PFSK-1 (cell line): ENCODE measurements around the gene LCAT. TPM values are rescaled to one million over a fixed set of nuclear protein-coding genes. Genes with fewer than 3 reads are reported as not detected.

ENCODE experiments used
- FOXP2 ChIP-seq: optimal IDR thresholded peaks from 2 replicates; pipeline ENCODE3; 2011; ENCODE audit warnings: borderline replicate concordance, control low read depth, inconsistent platforms; ENCODE audit not compliant: insufficient read depth; ENCODE audit errors: extremely low read length, extremely low read depth
- POLR2AphosphoS5 ChIP-seq: IDR thresholded peaks from 2 replicates; pipeline ENCODE4 v1.6.1; 2012; ENCODE audit warnings: low read depth, mild to moderate bottlenecking, control low read depth, low read length, moderate library complexity
- SIN3A ChIP-seq: IDR thresholded peaks from 2 replicates; pipeline ENCODE4 v1.6.1; 2012; ENCODE audit warnings: mild to moderate bottlenecking, low read length, moderate library complexity, borderline replicate concordance; ENCODE audit not compliant: insufficient read depth
- TAF1 ChIP-seq: IDR thresholded peaks from 2 replicates; pipeline ENCODE4 v1.6.1; 2012; ENCODE audit warnings: low read length, control low read depth, borderline replicate concordance; ENCODE audit not compliant: insufficient read depth
- polyA plus RNA-seq: library from polyadenylated mRNA; unstranded; fragments of >200 nt; gene quantifications from one replicate; pipeline ENCODE4 v1.2.1, GENCODE V29; 2012; ENCODE audit warnings: low read depth, missing spikeins; ENCODE audit not compliant: insufficient read length
- TF ChIP-seq, protein P1 (sequence below), 2 experiments: IDR thresholded peaks; 2 replicates each; pipeline versions ENCODE4 v1.6.1 to v1.8.0; 2011 to 2012; ENCODE audit warnings: low read depth in 2 of 2, low read length in 2 of 2, control low read depth in 1 of 2, inconsistent platforms in 1 of 2, mild to moderate bottlenecking in 1 of 2, moderate library complexity in 1 of 2; ENCODE audit not compliant: insufficient read depth in 1 of 2

The LCAT gene, protein sequence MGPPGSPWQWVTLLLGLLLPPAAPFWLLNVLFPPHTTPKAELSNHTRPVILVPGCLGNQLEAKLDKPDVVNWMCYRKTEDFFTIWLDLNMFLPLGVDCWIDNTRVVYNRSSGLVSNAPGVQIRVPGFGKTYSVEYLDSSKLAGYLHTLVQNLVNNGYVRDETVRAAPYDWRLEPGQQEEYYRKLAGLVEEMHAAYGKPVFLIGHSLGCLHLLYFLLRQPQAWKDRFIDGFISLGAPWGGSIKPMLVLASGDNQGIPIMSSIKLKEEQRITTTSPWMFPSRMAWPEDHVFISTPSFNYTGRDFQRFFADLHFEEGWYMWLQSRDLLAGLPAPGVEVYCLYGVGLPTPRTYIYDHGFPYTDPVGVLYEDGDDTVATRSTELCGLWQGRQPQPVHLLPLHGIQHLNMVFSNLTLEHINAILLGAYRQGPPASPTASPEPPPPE
- polyA plus RNA-seq = 2.7 TPM

DNA sequence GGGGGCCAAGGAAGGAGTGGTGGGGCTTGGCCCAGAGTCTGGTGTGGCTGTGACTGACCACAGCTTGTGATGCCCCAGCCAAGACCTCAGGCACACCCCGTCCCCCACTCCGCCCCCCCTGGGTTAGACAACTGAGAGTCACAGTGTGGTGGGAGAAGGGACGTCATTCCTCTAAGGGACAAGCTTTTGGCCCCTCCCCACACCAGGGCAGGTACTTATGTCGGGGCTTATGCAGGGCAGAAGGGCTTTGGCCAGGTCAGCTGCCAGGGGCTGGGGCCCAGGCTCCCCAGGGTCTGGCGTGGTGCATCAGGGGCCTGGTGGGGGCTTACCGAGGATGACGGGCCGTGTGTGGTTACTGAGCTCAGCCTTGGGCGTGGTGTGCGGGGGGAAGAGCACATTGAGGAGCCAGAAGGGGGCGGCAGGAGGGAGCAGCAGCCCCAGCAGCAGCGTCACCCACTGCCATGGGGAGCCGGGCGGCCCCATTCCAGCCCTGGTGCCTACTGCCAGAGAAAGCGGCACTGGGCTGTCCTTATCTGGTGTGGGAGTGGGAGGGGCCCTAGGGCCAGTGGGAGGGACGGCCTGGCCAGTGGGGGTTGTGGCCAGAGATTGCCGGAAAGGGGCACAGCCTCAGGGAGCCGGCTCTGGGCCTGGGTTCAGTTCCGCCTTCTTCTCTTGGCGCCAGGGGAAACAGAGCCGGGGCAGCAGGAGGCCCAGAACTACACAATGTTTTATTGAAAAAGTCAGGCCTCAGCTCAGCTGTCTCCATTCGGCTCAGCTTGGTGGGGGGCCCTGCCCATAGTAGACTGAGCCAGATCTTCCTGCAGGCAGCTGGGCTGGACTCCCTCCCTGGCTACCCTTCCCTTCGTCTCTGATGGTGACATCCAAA is at the start of gene LCAT:
TSS of gene LCAT (minus strand) at position 502 of the 886 bp plus-strand sequence. CDS start at position 483, 19 bp downstream.
- TF ChIP-seq POLR2AphosphoS5 (no peak), FOXP2 (no peak), SIN3A (no peak), TAF1 (no peak)
- TF ChIP-seq, protein P1, sequence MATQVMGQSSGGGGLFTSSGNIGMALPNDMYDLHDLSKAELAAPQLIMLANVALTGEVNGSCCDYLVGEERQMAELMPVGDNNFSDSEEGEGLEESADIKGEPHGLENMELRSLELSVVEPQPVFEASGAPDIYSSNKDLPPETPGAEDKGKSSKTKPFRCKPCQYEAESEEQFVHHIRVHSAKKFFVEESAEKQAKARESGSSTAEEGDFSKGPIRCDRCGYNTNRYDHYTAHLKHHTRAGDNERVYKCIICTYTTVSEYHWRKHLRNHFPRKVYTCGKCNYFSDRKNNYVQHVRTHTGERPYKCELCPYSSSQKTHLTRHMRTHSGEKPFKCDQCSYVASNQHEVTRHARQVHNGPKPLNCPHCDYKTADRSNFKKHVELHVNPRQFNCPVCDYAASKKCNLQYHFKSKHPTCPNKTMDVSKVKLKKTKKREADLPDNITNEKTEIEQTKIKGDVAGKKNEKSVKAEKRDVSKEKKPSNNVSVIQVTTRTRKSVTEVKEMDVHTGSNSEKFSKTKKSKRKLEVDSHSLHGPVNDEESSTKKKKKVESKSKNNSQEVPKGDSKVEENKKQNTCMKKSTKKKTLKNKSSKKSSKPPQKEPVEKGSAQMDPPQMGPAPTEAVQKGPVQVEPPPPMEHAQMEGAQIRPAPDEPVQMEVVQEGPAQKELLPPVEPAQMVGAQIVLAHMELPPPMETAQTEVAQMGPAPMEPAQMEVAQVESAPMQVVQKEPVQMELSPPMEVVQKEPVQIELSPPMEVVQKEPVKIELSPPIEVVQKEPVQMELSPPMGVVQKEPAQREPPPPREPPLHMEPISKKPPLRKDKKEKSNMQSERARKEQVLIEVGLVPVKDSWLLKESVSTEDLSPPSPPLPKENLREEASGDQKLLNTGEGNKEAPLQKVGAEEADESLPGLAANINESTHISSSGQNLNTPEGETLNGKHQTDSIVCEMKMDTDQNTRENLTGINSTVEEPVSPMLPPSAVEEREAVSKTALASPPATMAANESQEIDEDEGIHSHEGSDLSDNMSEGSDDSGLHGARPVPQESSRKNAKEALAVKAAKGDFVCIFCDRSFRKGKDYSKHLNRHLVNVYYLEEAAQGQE (IDR thresholded peaks at IDR 0.05; ENCODE audit: insufficient read depth in 1 of 2, low read depth in 2 of 2, low read length in 2 of 2) = no peak

DNA sequence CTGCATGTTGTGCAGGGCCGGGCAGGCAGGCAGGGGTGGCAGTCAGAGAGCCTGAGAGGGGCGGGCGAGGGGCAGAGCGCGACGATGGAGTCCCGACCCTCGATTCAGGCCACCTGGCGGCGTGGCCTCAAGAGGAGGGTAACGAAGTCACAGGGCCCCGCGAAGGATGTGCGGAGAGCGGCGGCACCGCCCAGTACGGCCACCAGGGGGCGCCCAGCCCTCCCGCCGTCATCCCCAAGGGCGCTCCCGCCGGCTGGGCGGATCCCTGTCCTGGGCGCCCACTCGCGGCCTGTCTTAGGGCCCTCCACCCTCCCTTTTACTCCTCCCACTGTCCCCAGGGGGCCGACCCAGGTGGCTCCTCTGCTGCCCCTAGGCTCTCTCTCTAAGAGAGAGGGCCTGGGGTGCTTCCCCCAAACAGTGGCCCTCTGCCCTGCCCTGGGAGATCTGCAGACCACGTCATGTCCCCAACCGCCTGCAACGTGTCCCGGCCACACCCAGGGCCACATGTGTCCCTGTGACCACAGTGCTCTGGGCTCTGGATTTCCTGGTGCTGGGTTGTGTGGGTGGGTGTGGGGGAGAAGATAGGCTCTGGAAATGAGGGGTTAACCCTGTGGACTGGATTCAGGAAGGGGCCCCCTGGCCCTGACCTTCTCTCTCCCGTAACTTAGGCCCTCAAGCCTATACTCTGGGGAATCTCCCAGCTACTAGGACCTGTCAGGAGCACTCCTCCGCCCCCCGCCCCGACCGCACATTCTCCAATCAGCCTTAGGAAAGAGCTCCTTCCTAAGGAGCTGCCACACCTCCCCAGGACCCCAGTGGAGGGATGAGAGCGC is 49.5 kb upstream of the LCAT start:
- TF ChIP-seq, protein P1 (IDR thresholded peaks at IDR 0.05; ENCODE audit: insufficient read depth in 1 of 2, low read depth in 2 of 2, low read length in 2 of 2) = no peak
- no peak for TF ChIP-seq SIN3A
- TF ChIP-seq POLR2AphosphoS5 = no peak
- TF ChIP-seq TAF1 = no peak
- TF ChIP-seq FOXP2 = no peak

DNA sequence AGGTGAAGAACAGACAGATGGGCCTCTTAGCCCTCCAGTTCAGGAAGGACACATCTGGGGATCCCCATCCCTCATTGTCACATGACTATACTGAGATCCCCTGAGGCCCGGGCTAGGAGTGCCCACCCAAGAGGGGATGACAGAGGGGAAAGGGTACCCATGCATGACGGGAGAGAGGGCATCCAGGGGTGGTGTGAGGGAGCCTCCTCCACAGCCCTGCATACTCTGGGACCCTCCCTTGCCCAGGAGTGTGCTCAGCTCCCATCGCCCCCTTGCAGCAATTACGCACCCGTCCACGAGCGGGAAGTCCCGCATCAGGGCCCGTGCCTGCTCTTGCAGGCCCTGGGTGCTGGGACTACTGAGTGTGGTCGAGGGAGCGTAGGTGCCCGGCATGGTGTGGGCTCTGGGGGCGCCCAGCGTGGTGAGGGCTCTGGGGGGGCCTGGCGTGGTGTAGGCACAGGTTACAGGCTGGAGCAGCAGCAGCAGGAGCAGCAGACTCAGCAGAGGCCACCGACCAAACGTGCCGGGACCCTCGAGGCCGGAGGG is 48.8 kb upstream of the LCAT start:
- TF ChIP-seq, protein P1 (IDR thresholded peaks at IDR 0.05; ENCODE audit: insufficient read depth in 1 of 2, low read depth in 2 of 2, low read length in 2 of 2) = no peak
- TF ChIP-seq TAF1 (no peak), FOXP2 (peak; percentile 3), POLR2AphosphoS5 (no peak), SIN3A (no peak)

DNA sequence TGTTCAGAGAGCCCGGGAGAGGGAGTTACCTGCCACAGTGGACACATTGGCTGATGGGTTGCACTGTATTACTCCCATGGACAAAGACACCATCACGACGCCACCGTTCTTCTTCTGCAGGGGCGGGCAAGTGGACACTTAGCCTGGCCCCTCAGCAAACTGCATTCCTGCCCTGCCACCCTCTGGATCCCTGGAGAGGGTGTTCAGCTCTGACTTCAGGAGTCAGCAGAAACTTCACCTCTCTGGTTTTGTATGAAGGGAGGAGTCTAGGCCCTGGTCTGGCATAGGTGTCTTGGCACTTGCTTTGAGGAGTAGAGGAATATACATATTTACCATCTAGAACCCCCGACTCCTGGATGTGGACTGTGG is 46.1 kb upstream of the LCAT start:
- no peak for TF ChIP-seq POLR2AphosphoS5
- TF ChIP-seq SIN3A = no peak
- no peak for TF ChIP-seq TAF1
- no peak for TF ChIP-seq FOXP2
- TF ChIP-seq, protein P1 (IDR thresholded peaks at IDR 0.05; ENCODE audit: insufficient read depth in 1 of 2, low read depth in 2 of 2, low read length in 2 of 2) = no peak
